GM12892 (cell line): ENCODE data around the gene PDF.

ENCODE experiments used
- POLR2A ChIP-seq: IDR thresholded peaks from 2 replicates; pipeline ENCODE4 v1.6.1; 2011; ENCODE audit warnings: low read depth, low read length, control low read depth
- POLR2AphosphoS5 ChIP-seq: IDR thresholded peaks from 2 replicates; pipeline ENCODE4 v1.6.1; 2011; ENCODE audit warnings: low read depth, low read length, control low read depth

DNA sequence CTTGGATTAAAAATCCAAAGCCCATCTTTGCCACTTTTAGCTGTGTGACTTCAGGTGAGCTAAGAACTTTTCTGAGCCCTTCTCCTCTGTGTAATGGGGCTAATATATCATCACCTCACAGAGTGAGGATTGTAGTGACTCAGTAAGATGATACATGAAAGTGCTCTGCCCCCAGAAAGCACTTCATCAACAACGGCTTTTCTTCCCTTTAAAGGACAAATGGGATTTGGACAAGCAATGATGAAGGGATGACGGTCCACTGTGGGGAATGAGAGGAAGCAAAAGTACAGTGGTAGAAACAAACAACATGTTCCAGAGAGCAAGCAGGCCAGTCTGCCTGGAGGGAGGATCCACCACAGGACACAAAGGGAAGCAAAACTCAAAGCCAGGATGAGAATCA lies 35.5 kb upstream of the PDF start:
- TF ChIP-seq POLR2AphosphoS5 (no peak), POLR2A (no peak)
